SU-DHL-6 (cell line): ENCODE data around the gene HIPK2.

Experiments used
- H2AFZ ChIP-seq: fragments of 200-600 bp; sonication (generic); 2 replicates; pipeline ENCODE4 v1.6.1; 2014; ENCODE audit warnings: low read depth, mild to moderate bottlenecking, moderate library complexity, mixed read lengths, antibody characterized with exemption, low read length; ENCODE audit not compliant: severe bottlenecking
- H3F3A ChIP-seq: fragments of 200-600 bp; shearing (Covaris generic); 2 replicates; pipeline ENCODE4 v1.6.0; 2016; ENCODE audit warnings: antibody characterized with exemption, mild to moderate bottlenecking; ENCODE audit not compliant: insufficient read depth
- H3K27ac ChIP-seq: fragments of 200-600 bp; sonication (generic); 2 replicates; pipeline ENCODE4 v1.5.1; 2016; ENCODE audit warnings: low read depth, mild to moderate bottlenecking, low read length, moderate library complexity, mixed read lengths
- H3K27me3 ChIP-seq: fragments of 200-600 bp; sonication (generic), shearing (Covaris generic); 2 replicates; pipeline ENCODE4 v1.6.0; 2014; ENCODE audit warnings: mild to moderate bottlenecking, low read length
- H3K36me3 ChIP-seq: fragments of 200-600 bp; sonication (generic); 2 replicates; pipeline ENCODE4 v1.6.1; 2014; ENCODE audit warnings: mild to moderate bottlenecking, low read length, mixed read lengths
- H3K4me2 ChIP-seq: fragments of 300-600, 200-600 bp; shearing (Covaris generic), sonication (generic); 2 replicates; pipeline ENCODE4 v1.6.0; 2014; ENCODE audit warnings: low read length, low read depth, mild to moderate bottlenecking; ENCODE audit not compliant: poor library complexity, severe bottlenecking
- H3K4me3 ChIP-seq: fragments of 200-600 bp; sonication (generic); 2 replicates; pipeline ENCODE4 v1.5.1; 2014; ENCODE audit warnings: antibody characterized with exemption, low read length, mild to moderate bottlenecking, mixed read lengths; ENCODE audit not compliant: insufficient read depth, poor library complexity, severe bottlenecking
- H3K79me2 ChIP-seq: fragments of 200-600 bp; sonication (generic); 2 replicates; pipeline ENCODE4 v1.6.1; 2014; ENCODE audit warnings: mild to moderate bottlenecking, low read length, moderate library complexity; ENCODE audit not compliant: insufficient read depth
- H3K9ac ChIP-seq: fragments of 200-600 bp; sonication (generic); 2 replicates; pipeline ENCODE4 v1.7.0; 2014; ENCODE audit warnings: mild to moderate bottlenecking, low read length
- H3K9me2 ChIP-seq: fragments of 200-600 bp; sonication (generic); replicated peaks from 2 replicates; pipeline ENCODE4 v1.6.1; 2014; ENCODE audit warnings: low read length; ENCODE audit not compliant: insufficient read depth
- H3K9me3 ChIP-seq: fragments of 200-600 bp; sonication (generic); 2 replicates; pipeline ENCODE4 v1.6.1; 2014; ENCODE audit warnings: low read length, mixed read lengths; ENCODE audit not compliant: insufficient read depth
- H4K20me1 ChIP-seq: fragments of 200-600 bp; sonication (generic); 2 replicates; pipeline ENCODE4 v1.6.1; 2014; ENCODE audit warnings: low read depth, mild to moderate bottlenecking, antibody characterized with exemption, low read length, moderate library complexity, mixed read lengths
- CTCF ChIP-seq: fragments of 200-600 bp; sonication (generic); IDR thresholded peaks from one replicate; pipeline ENCODE4 v1.5.1; 2017; ENCODE audit warnings: antibody characterized with exemption, mild to moderate bottlenecking, low read length, moderate library complexity; ENCODE audit not compliant: insufficient read depth, poor library complexity, severe bottlenecking
- EZH2phosphoT487 ChIP-seq: fragments of 200-600 bp; sonication (generic), shearing (Covaris generic); conservative IDR thresholded peaks from 2 replicates; pipeline ENCODE4 v1.6.1; 2018; ENCODE audit warnings: mild to moderate bottlenecking, antibody characterized with exemption, low read length, moderate library complexity, mixed read lengths

The HIPK2 gene

GRCh38 chr7:139823959-139824521 is 46.2 kb upstream of the HIPK2 start:
- Histone ChIP-seq H3F3A (no peaks in the 10 kb centered on the region), H3K27ac (no peak overlapping the region), H3K36me3 (no peaks in the 10 kb centered on the region), H3K9me2 (no peaks in the 10 kb centered on the region), H3K79me2 (no peaks in the 10 kb centered on the region), H3K4me3 (no peak overlapping the region), H3K4me2 (no peak overlapping the region), H4K20me1 (no peaks in the 10 kb centered on the region), H3K9me3 (no peaks in the 10 kb centered on the region), H2AFZ (no peak overlapping the region), H3K9ac (no peak overlapping the region), H3K27me3 (no peaks in the 10 kb centered on the region)
- TF ChIP-seq CTCF (no peak), EZH2phosphoT487 (no peak)

GRCh38 chr7:139822855-139823254 is 45.1 kb upstream of the HIPK2 start:
- H3K4me2 ChIP-seq: no peak overlapping the region
- H2AFZ ChIP-seq: no peak overlapping the region
- TF ChIP-seq EZH2phosphoT487: no peak
- H3K9me3 ChIP-seq: no peaks in the 10 kb centered on the region
- no peaks in the 10 kb centered on the region for H3K27me3 ChIP-seq
- H3K27ac ChIP-seq: no peak overlapping the region
- H3F3A ChIP-seq: no peaks in the 10 kb centered on the region
- H3K4me3 ChIP-seq: no peak overlapping the region
- H3K9me2 ChIP-seq: no peaks in the 10 kb centered on the region
- H3K9ac ChIP-seq: no peak overlapping the region
- no peaks in the 10 kb centered on the region for H3K79me2 ChIP-seq
- no peaks in the 10 kb centered on the region for H3K36me3 ChIP-seq
- H4K20me1 ChIP-seq: no peaks in the 10 kb centered on the region

GRCh38 chr7:139821349-139822105 is 43.7 kb upstream of the HIPK2 start:
- no peak overlapping the region for H3K27ac ChIP-seq
- H3K9ac ChIP-seq: no peak overlapping the region
- H3K4me2 ChIP-seq: no peak overlapping the region
- no peak overlapping the region for H2AFZ ChIP-seq
- no peak overlapping the region for H3K4me3 ChIP-seq
- H4K20me1 ChIP-seq: no peaks in the 10 kb centered on the region
- H3F3A ChIP-seq: no peaks in the 10 kb centered on the region
- no peaks in the 10 kb centered on the region for H3K9me2 ChIP-seq
- H3K27me3 ChIP-seq: no peaks in the 10 kb centered on the region
- no peaks in the 10 kb centered on the region for H3K9me3 ChIP-seq
- H3K79me2 ChIP-seq: no peaks in the 10 kb centered on the region
- TF ChIP-seq CTCF (no peak), EZH2phosphoT487 (no peak)
- no peaks in the 10 kb centered on the region for H3K36me3 ChIP-seq

- Histone ChIP-seq H3K4me2 (no peak overlapping the region), H3K36me3 (no peaks in the 10 kb centered on the region), H3K79me2 (no peaks in the 10 kb centered on the region), H3F3A (no peaks in the 10 kb centered on the region), H3K9ac (no peak overlapping the region), H3K4me3 (no peak overlapping the region), H3K27ac (no peak overlapping the region), H4K20me1 (no peaks in the 10 kb centered on the region), H2AFZ (no peak overlapping the region), H3K27me3 (no peaks in the 10 kb centered on the region), H3K9me3 (no peaks in the 10 kb centered on the region), H3K9me2 (no peaks in the 10 kb centered on the region)
- no peak for TF ChIP-seq EZH2phosphoT487
- TF ChIP-seq CTCF: no peak
Observed at GRCh38 chr7:139820089-139820488, 42.3 kb upstream of the HIPK2 start.
